K562 (cell line): ENCODE data around the gene GRHPR. TPM values are rescaled to one million over a fixed set of nuclear protein-coding genes. Genes with fewer than 3 reads are reported as not detected.
A peak's percentile ranks its signal among the peaks of the same experiment; 100 is the strongest.

Source experiments
- BHLHE40 ChIP-seq: IDR thresholded peaks from 2 replicates; pipeline ENCODE4 v1.6.1; 2011; ENCODE audit warnings: low read length, improper control_type of control experiment
- CBX5 ChIP-seq: IDR thresholded peaks from 2 replicates; pipeline ENCODE4 v1.6.1; 2014; ENCODE audit warnings: low read depth, borderline replicate concordance
- DNMT1 ChIP-seq: fragments of 450-650 bp; IDR thresholded peaks from 2 replicates; pipeline ENCODE4 v1.6.1; 2016; ENCODE audit warnings: antibody characterized with exemption, mild to moderate bottlenecking
- GABPB1 ChIP-seq: sonication (generic); formaldehyde crosslinking; IDR thresholded peaks from 2 replicates; pipeline ENCODE4 v1.8.0; 2022; ENCODE audit warnings: mild to moderate bottlenecking, missing genetic modification reagents
- HNRNPLL ChIP-seq: fragments of 200-400 bp; formaldehyde crosslinking; IDR thresholded peaks from 2 replicates; pipeline ENCODE4 v1.6.1; 2017; ENCODE audit warnings: low read length, low read depth, mild to moderate bottlenecking; ENCODE audit not compliant: poor library complexity, severe bottlenecking
- ILK ChIP-seq: fragments of 450-650 bp; IDR thresholded peaks from 2 replicates; pipeline ENCODE4 v1.6.1; 2016; ENCODE audit warnings: missing genetic modification characterization, low read depth, mild to moderate bottlenecking, missing compliant biosample characterization, moderate library complexity, borderline replicate concordance
- IRF2 ChIP-seq: sonication (generic); formaldehyde crosslinking; IDR thresholded peaks from 2 replicates; pipeline ENCODE4 v1.8.1; 2022; ENCODE audit warnings: mild to moderate bottlenecking, missing genetic modification reagents
- MTA2 ChIP-seq: fragments of 450-650 bp; IDR thresholded peaks from 2 replicates; pipeline ENCODE4 v1.6.1; 2016; ENCODE audit warnings: low read depth
- MYC ChIP-seq, 2 experiments: fragments of 250-450 bp in 1 of 2; sonication (Bioruptor Pico) in 1 of 2; IDR thresholded peaks; 2 replicates each; pipeline versions ENCODE4 v1.5.1 to v1.6.1; 2012 to 2021; ENCODE audit warnings: low read depth in 2 of 2, borderline replicate concordance in 1 of 2, improper control_type of control experiment in 1 of 2, low read length in 1 of 2, mild to moderate bottlenecking in 1 of 2, moderate library complexity in 1 of 2
- NBN ChIP-seq: fragments of 450-650 bp; IDR thresholded peaks from 2 replicates; pipeline ENCODE4 v1.6.1; 2016; ENCODE audit warnings: low read depth, mild to moderate bottlenecking
- NFYB ChIP-seq: IDR thresholded peaks from 2 replicates; pipeline ENCODE4 v1.6.1; 2011; ENCODE audit warnings: mild to moderate bottlenecking, moderate library complexity; ENCODE audit not compliant: insufficient read length; ENCODE audit errors: extremely low read depth
- RAD51 ChIP-seq: fragments of 450-650 bp; IDR thresholded peaks from 2 replicates; pipeline ENCODE4 v1.7.1; 2016; ENCODE audit warnings: low read depth, mild to moderate bottlenecking, borderline replicate concordance
- SMAD4 ChIP-seq: fragments of 250-450 bp; sonication (Bioruptor Pico); conservative IDR thresholded peaks from 2 replicates; pipeline ENCODE4 v1.8.0; 2021; ENCODE audit warnings: inconsistent platforms, mild to moderate bottlenecking, moderate library complexity
- ZEB2 ChIP-seq: fragments of 450-650 bp; IDR thresholded peaks from 2 replicates; pipeline ENCODE4 v1.6.1; 2016
- ZKSCAN3 ChIP-seq: fragments of 250-450 bp; sonication (Bioruptor Pico); IDR thresholded peaks from 2 replicates; pipeline ENCODE4 v1.4.0; 2020
- ZNF175 ChIP-seq: fragments of 200-800 bp; sonication (Bioruptor generic); IDR thresholded peaks from 2 replicates; pipeline ENCODE4 v1.6.1; 2016; ENCODE audit warnings: low read depth, mild to moderate bottlenecking, missing genetic modification characterization, missing compliant biosample characterization
- ZNF347 ChIP-seq: fragments of 450-650 bp; formaldehyde crosslinking; IDR thresholded peaks from 2 replicates; pipeline ENCODE4 v1.4.0; 2020; ENCODE audit warnings: low read depth, mild to moderate bottlenecking, moderate library complexity
- ZNF354B ChIP-seq: fragments of 250-450 bp; sonication (Bioruptor Pico); IDR thresholded peaks from 2 replicates; pipeline ENCODE4 v1.4.0; 2020
- ZNF436 ChIP-seq: fragments of 250-450, 450-650 bp; sonication (Bioruptor Pico); formaldehyde crosslinking; IDR thresholded peaks from 2 replicates; pipeline ENCODE4 v1.7.0; 2020; ENCODE audit warnings: mild to moderate bottlenecking
- ZNF583 ChIP-seq: fragments of 250-450 bp; sonication (Bioruptor Pico); IDR thresholded peaks from 2 replicates; pipeline ENCODE4 v1.4.0; 2020
- ZNF764 ChIP-seq: fragments of 250-450 bp; sonication (Bioruptor Pico); IDR thresholded peaks from 2 replicates; pipeline ENCODE4 v1.4.0; 2020; ENCODE audit warnings: low read depth, mild to moderate bottlenecking, moderate library complexity
- polyA plus RNA-seq, 8 experiments: library from polyadenylated mRNA; depleted of rRNA in 4 of 8; stranded (reverse) in 5 of 8; unstranded in 3 of 8; fragments of >200 nt; fragmentation: Nextera tagmentation in 2 of 8; fragmentation: Illumina TruSeq in 1 of 8; extraction: Ambion mirVana in 2 of 8; extraction: Trizol in 1 of 8; gene quantifications; 2 replicates each; pipeline versions ENCODE4 v1.2.1 to v1.2.3, GENCODE V29; 2011 to 2014; ENCODE audit warnings: inconsistent platforms in 1 of 8, missing spikeins in 1 of 8
- total RNA-seq, 7 experiments: library from RNA; depleted of rRNA in 6 of 7; stranded (reverse); fragments of >200 nt in 6 of 7; fragmentation: Illumina TruSeq in 2 of 7; extraction: Trizol in 2 of 7; gene quantifications; 2 replicates each; pipeline versions ENCODE4 v1.2.1 to v1.2.3, GENCODE V29; 2011 to 2021; ENCODE audit warnings: low replicate concordance in 1 of 7
- TF ChIP-seq, protein P1 (sequence below): fragments of 450-650 bp; formaldehyde crosslinking; conservative IDR thresholded peaks from 2 replicates; pipeline ENCODE4 v1.4.0; 2022; ENCODE audit warnings: mild to moderate bottlenecking, missing genetic modification characterization
- TF ChIP-seq, protein P2 (sequence below): fragments of 450-650 bp; formaldehyde crosslinking; IDR thresholded peaks from 2 replicates; pipeline ENCODE4 v1.4.0; 2022; ENCODE audit warnings: missing genetic modification characterization
- TF ChIP-seq, protein P3 (sequence below): sonication (generic); IDR thresholded peaks from 2 replicates; pipeline ENCODE4 v1.6.1; 2016
- TF ChIP-seq, protein P4 (sequence below), 2 experiments: fragments of 250-450 bp in 1 of 2; fragments of 450-650 bp in 1 of 2; sonication (Bioruptor Pico) in 1 of 2; IDR thresholded peaks; 2 replicates each; pipeline versions ENCODE4 v1.6.1 to v1.8.0; 2016 to 2021; ENCODE audit warnings: mild to moderate bottlenecking in 2 of 2, moderate library complexity in 2 of 2, missing compliant biosample characterization in 1 of 2, missing genetic modification characterization in 1 of 2

The GRHPR gene
- total and polyA plus RNA-seq, 9 of the 15 experiments (the other 6 are each of a cell fraction or from before 2014, with no cell fraction given), result 38.9 to 144 (median 120) TPM

DNA sequence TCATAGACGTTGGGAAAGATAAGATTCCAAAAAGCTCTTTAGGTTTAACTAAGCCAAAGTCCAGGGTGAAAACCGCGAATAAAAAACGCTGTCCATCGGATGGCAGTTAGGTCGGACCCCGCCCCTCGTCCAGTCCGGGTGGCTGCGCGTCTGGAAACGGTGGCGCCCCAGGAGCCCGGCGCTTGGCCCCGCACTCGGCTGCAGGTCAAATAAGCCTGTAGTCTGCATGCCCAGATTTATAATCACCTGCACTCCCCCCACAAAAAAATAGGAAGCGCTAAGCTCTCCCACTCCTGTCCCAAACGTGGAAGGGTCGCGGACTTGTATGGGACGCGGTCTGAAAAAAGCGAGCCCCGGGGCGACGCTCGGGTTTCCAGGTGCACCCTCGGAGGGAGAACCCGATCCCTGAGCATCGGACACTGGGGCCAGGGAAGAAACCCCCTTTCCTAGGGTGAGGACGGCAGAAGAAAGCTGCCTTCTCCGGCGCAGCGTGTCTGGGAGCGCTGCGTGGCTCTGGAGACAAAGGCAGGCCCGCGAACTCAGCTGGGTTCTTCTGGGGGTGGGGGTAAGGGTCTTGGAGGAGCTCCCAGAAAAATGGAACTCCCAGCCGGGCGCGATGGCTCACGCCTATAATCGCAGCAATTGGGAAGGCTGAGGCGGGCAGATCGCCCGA, 43.7 kb downstream of the GRHPR start (continued):
- TF ChIP-seq ILK (tag), result no peak
- TF ChIP-seq CBX5, result no peak
- 0 out of 2 replicates have a peak, but pooled peaks have one; percentile 14 for TF ChIP-seq ZEB2
- TF ChIP-seq ZNF175 (CRISPR knock-in tag), result peak; percentile 55; the same call in 1 of the 2 replicates
- 0 out of 2 replicates have a peak, but pooled peaks have one; percentile 57 for TF ChIP-seq NBN
- TF ChIP-seq ZNF764, result no peak
- TF ChIP-seq ZNF347, result no peak
- 0 out of 2 replicates have a peak, but pooled peaks have one; percentile 48 for TF ChIP-seq MYC (IDR thresholded peaks at IDR 0.05; ENCODE audit: low read depth, low read length)
- TF ChIP-seq MYC (CRISPR knock-in tag; IDR thresholded peaks at IDR 0.05; ENCODE audit: borderline replicate concordance, low read depth), result no peak; the same call in 1 of the 2 replicates
- no peak for TF ChIP-seq GABPB1 (CRISPR knock-in tag)
- 0 out of 2 replicates have a peak, but pooled peaks have one; percentile 1 for TF ChIP-seq RAD51
- TF ChIP-seq, protein P1, sequence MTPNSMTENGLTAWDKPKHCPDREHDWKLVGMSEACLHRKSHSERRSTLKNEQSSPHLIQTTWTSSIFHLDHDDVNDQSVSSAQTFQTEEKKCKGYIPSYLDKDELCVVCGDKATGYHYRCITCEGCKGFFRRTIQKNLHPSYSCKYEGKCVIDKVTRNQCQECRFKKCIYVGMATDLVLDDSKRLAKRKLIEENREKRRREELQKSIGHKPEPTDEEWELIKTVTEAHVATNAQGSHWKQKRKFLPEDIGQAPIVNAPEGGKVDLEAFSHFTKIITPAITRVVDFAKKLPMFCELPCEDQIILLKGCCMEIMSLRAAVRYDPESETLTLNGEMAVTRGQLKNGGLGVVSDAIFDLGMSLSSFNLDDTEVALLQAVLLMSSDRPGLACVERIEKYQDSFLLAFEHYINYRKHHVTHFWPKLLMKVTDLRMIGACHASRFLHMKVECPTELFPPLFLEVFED (CRISPR knock-in tag), result no peak
- TF ChIP-seq, protein P2, sequence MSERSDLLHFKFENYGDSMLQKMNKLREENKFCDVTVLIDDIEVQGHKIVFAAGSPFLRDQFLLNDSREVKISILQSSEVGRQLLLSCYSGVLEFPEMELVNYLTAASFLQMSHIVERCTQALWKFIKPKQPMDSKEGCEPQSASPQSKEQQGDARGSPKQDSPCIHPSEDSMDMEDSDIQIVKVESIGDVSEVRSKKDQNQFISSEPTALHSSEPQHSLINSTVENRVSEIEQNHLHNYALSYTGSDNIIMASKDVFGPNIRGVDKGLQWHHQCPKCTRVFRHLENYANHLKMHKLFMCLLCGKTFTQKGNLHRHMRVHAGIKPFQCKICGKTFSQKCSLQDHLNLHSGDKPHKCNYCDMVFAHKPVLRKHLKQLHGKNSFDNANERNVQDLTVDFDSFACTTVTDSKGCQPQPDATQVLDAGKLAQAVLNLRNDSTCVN (CRISPR knock-in tag), result no peak
- TF ChIP-seq ZNF583 (CRISPR knock-in tag), result 0 out of 2 replicates have a peak, but pooled peaks have one; percentile 37
- TF ChIP-seq, protein P3, sequence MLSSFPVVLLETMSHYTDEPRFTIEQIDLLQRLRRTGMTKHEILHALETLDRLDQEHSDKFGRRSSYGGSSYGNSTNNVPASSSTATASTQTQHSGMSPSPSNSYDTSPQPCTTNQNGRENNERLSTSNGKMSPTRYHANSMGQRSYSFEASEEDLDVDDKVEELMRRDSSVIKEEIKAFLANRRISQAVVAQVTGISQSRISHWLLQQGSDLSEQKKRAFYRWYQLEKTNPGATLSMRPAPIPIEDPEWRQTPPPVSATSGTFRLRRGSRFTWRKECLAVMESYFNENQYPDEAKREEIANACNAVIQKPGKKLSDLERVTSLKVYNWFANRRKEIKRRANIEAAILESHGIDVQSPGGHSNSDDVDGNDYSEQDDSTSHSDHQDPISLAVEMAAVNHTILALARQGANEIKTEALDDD, result no peak
- TF ChIP-seq HNRNPLL, result no peak
- no peak for TF ChIP-seq ZNF354B (CRISPR knock-in tag)
- TF ChIP-seq SMAD4 (CRISPR knock-in tag), result peak; percentile 5; the same call in 1 of the 2 replicates
- TF ChIP-seq BHLHE40, result peak; percentile 5; the same call in 1 of the 2 replicates
- no peak for TF ChIP-seq NFYB
- TF ChIP-seq, protein P4, sequence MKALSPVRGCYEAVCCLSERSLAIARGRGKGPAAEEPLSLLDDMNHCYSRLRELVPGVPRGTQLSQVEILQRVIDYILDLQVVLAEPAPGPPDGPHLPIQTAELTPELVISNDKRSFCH (CRISPR knock-in tag; IDR thresholded peaks at IDR 0.05), result no peak
- TF ChIP-seq, protein P4 (tag; IDR thresholded peaks at IDR 0.05), result no peak
- no peak for TF ChIP-seq IRF2 (CRISPR knock-in tag)
- no peak for TF ChIP-seq MTA2
- TF ChIP-seq DNMT1, result no peak
- TF ChIP-seq ZNF436 (CRISPR knock-in tag), result no peak
- no peak for TF ChIP-seq ZKSCAN3 (CRISPR knock-in tag)
